Measurements from ENCODE around the gene EPM2AIP1. TPM values are rescaled to one million over a fixed set of nuclear protein-coding genes. Genes with fewer than 3 reads are reported as not detected.
"Not testable (repeated sequence)": the region's sequence is repeated elsewhere in the genome, so short reads cannot be mapped to it uniquely, and the experiment has no call there.

The EPM2AIP1 gene
- total RNA-seq, result 10 to 100 TPM; 15.7 to 19.5 TPM
- polyA plus RNA-seq (2013, experiment 1 of 2), result 23.2 TPM
- 23.4 TPM for polyA plus RNA-seq (2013, experiment 2 of 2)
- long read RNA-seq, experiment 1, full-length matches to known transcripts, result 10 of 10 reads
- long read RNA-seq, experiment 1, partial matches to known transcripts, result 0 of 10 reads
- long read RNA-seq, experiment 1, other reads (novel, unspliced or antisense), result 0 of 10 reads
- long read RNA-seq, experiment 2, full-length matches to known transcripts, result 30 of 31 reads
- long read RNA-seq, experiment 2, partial matches to known transcripts, result 0 of 31 reads
- long read RNA-seq, experiment 2, other reads (novel, unspliced or antisense), result 1 of 31 reads
- long read RNA-seq, experiment 3, full-length matches to known transcripts, result 84 of 87 reads
- long read RNA-seq, experiment 3, partial matches to known transcripts, result 0 of 87 reads
- long read RNA-seq, experiment 3, other reads (novel, unspliced or antisense), result 3 of 87 reads
- long read RNA-seq, experiment 4, full-length matches to known transcripts, result 1 of 2 reads
- long read RNA-seq, experiment 4, partial matches to known transcripts, result 1 of 2 reads
- long read RNA-seq, experiment 4, other reads (novel, unspliced or antisense), result 0 of 2 reads

DNA sequence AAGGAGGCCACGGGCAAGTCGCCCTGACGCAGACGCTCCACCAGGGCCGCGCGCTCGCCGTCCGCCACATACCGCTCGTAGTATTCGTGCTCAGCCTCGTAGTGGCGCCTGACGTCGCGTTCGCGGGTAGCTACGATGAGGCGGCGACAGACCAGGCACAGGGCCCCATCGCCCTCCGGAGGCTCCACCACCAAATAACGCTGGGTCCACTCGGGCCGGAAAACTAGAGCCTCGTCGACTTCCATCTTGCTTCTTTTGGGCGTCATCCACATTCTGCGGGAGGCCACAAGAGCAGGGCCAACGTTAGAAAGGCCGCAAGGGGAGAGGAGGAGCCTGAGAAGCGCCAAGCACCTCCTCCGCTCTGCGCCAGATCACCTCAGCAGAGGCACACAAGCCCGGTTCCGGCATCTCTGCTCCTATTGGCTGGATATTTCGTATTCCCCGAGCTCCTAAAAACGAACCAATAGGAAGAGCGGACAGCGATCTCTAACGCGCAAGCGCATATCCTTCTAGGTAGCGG is at the start of gene EPM2AIP1:
Gene EPM2AIP1 (minus strand): TSS at position 326 of the 520 bp plus-strand sequence. CDS start 54 bp downstream, at position 272.
- peaks cover 8% of the 10 kb centered on the region for H3K4me1 ChIP-seq (ENCODE audit: control insufficient read depth, insufficient read depth, low read length)
- 0% methylated on average over 36 to 48 of the region's 48 CpGs for WGBS, 2 experiments (ENCODE audit: insufficient coverage in 1 of 2, insufficient read length in 1 of 2)
- H3K4me3 Mint-ChIP-seq, result no peak within 1 kb of the TSS
- H3K4me3 ChIP-seq (ENCODE audit: low read length), result peak within 1 kb of the TSS; percentile 88
- H3K4me1 Mint-ChIP-seq, result peaks cover 16% of the 10 kb centered on the region
- TF ChIP-seq, protein P1, sequence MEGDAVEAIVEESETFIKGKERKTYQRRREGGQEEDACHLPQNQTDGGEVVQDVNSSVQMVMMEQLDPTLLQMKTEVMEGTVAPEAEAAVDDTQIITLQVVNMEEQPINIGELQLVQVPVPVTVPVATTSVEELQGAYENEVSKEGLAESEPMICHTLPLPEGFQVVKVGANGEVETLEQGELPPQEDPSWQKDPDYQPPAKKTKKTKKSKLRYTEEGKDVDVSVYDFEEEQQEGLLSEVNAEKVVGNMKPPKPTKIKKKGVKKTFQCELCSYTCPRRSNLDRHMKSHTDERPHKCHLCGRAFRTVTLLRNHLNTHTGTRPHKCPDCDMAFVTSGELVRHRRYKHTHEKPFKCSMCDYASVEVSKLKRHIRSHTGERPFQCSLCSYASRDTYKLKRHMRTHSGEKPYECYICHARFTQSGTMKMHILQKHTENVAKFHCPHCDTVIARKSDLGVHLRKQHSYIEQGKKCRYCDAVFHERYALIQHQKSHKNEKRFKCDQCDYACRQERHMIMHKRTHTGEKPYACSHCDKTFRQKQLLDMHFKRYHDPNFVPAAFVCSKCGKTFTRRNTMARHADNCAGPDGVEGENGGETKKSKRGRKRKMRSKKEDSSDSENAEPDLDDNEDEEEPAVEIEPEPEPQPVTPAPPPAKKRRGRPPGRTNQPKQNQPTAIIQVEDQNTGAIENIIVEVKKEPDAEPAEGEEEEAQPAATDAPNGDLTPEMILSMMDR (conservative IDR thresholded peaks at IDR 0.05), result peak; percentile 55
- no peak within 1 kb of the TSS for H3K27ac Mint-ChIP-seq
- no peaks in the 10 kb centered on the region for H3K27me3 Mint-ChIP-seq (ENCODE audit: insufficient read depth)
- peak within 1 kb of the TSS; percentile 98 for H3K27ac ChIP-seq (ENCODE audit: low read depth, low read length)
- peak; percentile 100 for DNase-seq
- H3K9ac ChIP-seq (ENCODE audit: extremely low read depth, low read length, poor library complexity, severe bottlenecking), result peak within 1 kb of the TSS; percentile 94
- peaks cover 56% of the 10 kb centered on the region for H3K36me3 ChIP-seq (ENCODE audit: control insufficient read depth, insufficient read depth, low read length)
- H3K9me3 Mint-ChIP-seq, result no peaks in the 10 kb centered on the region
- H3K9me3 ChIP-seq (ENCODE audit: control insufficient read depth, low read length), result no peaks in the 10 kb centered on the region
- peaks cover 27% of the 10 kb centered on the region for H3K36me3 Mint-ChIP-seq (ENCODE audit: low read depth)
- H3K27me3 ChIP-seq (ENCODE audit: control insufficient read depth, insufficient read depth, low read length, poor library complexity, severe bottlenecking), result no peaks in the 10 kb centered on the region

DNA sequence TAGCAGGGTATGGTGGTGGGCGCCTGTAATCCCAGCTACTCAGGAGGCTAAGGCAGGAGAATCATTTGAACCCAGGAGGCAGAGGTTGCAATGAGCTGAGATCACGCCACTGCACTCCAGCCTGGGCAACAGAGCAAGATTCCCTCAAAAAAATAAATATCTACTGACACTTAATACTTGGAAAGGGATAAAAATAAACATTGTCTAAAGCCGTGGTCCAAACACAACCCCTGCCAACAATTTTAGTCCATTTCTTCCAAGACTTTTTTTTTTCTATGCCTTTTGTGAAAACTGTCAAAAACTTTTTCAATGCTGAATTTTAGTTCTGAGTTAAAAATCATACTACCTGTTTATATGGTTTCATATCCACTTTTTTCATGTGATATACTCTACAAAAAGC is 49.8 kb upstream of the EPM2AIP1 start:
- not testable (repeated sequence) for H3K4me1 ChIP-seq (ENCODE audit: control insufficient read depth, insufficient read depth, low read length); H3K9me3 Mint-ChIP-seq; H3K27ac ChIP-seq (ENCODE audit: low read depth, low read length); H3K9ac ChIP-seq (ENCODE audit: extremely low read depth, low read length, poor library complexity, severe bottlenecking); H3K4me3 Mint-ChIP-seq; H3K9me3 ChIP-seq (ENCODE audit: control insufficient read depth, low read length); H3K4me3 ChIP-seq (ENCODE audit: low read length); H3K27me3 ChIP-seq (ENCODE audit: control insufficient read depth, insufficient read depth, low read length, poor library complexity, severe bottlenecking); H3K4me1 Mint-ChIP-seq; H3K27me3 Mint-ChIP-seq (ENCODE audit: insufficient read depth); DNase-seq; H3K27ac Mint-ChIP-seq
- H3K36me3 ChIP-seq (ENCODE audit: control insufficient read depth, insufficient read depth, low read length), result peaks cover 66% of the 10 kb centered on the region
- peaks cover 59% of the 10 kb centered on the region for H3K36me3 Mint-ChIP-seq (ENCODE audit: low read depth)
- 89 to 100% methylated on average over 1 to 3 of the region's 3 CpGs for WGBS, 2 experiments (ENCODE audit: insufficient coverage in 1 of 2, insufficient read length in 1 of 2)

DNA sequence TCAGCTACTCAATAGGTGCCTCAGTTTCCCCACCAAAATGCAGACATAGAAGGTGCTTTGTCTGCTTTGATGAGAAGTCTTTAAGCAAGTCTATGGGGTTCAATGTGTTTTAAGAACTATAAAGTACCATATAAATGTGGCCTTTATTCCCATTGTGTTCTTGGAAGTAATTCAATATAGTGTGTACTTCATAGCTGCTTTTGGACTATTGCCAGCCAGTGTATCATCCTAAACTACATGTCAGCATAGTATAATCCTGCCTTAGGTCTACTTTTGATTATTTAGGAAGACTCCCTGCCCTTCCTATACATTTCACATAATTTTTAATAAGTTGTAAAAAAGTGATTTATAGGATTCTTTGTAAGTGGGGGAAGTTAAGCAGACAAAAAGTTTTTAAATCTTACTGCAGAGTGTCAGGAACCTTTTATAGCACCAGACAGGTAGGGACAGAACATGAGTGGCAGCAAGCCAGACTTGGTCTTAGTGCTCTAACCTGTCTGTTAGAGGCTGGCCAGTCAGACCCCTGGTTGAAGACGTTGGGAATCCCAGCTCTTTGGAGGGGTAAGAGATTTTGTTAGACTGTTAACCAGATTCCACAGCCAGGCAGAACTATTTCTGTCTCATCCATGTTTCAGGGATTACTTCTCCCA is 48.7 kb upstream of the EPM2AIP1 start:
- DNase-seq, result no peak
- Histone ChIP-seq H3K27me3 (ENCODE audit: control insufficient read depth, insufficient read depth, low read length, poor library complexity, severe bottlenecking) (no peaks in the 10 kb centered on the region), H3K9ac (ENCODE audit: extremely low read depth, low read length, poor library complexity, severe bottlenecking) (no peak overlapping the region), H3K4me3 (ENCODE audit: low read length) (no peak overlapping the region), H3K9me3 (ENCODE audit: control insufficient read depth, low read length) (peaks cover 4% of the 10 kb centered on the region), H3K27ac (ENCODE audit: low read depth, low read length) (no peak overlapping the region), H3K36me3 (ENCODE audit: control insufficient read depth, insufficient read depth, low read length) (peaks cover 66% of the 10 kb centered on the region), H3K4me1 (ENCODE audit: control insufficient read depth, insufficient read depth, low read length) (no peaks in the 10 kb centered on the region)
- H3K9me3 Mint-ChIP-seq, result no peaks in the 10 kb centered on the region
- 91% methylated on average over 1 of the region's 1 CpG; no CpG with 5 or more reads in 1 of the 2 experiments for WGBS, 2 experiments (ENCODE audit: insufficient coverage in 1 of 2, insufficient read length in 1 of 2)
- TF ChIP-seq, protein P1 (conservative IDR thresholded peaks at IDR 0.05), result no peak
- H3K4me1 Mint-ChIP-seq, result no peaks in the 10 kb centered on the region
- H3K27ac Mint-ChIP-seq, result no peak overlapping the region
- no peaks in the 10 kb centered on the region for H3K27me3 Mint-ChIP-seq (ENCODE audit: insufficient read depth)
- H3K36me3 Mint-ChIP-seq (ENCODE audit: low read depth), result peaks cover 57% of the 10 kb centered on the region
- H3K4me3 Mint-ChIP-seq, result no peak overlapping the region
